Measurements from ENCODE around the gene KMT5B.

KMT5B gene

DNA sequence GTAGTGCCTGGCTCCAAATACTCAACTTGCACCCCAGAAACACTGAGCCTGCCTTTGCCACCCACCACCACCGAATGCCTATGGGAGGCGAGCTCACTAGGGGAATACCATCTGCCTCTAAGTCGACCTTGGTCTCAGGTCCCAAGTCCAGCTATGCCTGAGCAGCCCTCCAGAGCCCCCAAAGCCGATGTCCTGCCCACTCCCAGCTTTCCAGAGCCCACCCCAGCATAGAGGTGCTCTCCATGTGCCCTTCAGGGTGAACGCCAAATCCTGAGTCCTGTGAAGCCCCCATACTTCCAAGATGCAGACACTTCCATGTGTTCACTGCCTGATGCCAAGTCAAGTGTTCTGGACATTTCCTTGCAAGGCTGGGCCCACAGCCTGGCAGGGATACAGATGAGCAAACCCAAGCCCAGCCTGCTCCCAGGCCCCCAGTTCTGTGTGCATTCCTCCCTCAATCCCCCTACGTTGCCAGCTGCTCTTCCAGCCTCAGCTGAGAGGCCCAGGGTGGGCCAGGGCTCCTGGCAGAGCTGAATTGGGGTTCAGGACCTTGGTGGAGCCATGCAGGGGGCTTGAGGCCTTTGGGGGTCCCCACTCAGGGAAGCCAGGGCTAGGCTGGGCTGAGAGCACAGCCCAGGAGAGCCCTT, 2.6 kb upstream of the KMT5B start:
- DNase-seq: no peak

DNA sequence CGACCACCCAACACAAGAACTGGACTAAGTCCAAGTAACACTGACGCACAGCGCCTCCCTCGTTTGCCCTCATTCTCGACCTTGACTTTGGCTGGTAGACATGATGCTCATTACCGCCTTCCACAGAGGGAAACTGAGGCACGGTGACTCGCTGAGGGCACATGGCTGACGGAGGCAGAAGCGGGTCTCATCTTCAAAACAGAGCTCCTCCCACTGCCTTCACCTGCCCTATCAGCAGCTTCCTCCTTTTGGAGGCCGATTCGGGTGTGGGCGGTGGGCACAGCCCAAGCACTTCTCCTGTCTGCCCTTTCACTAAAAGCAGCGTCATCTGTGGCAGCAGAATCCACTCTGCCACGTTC, 2.0 kb upstream of the KMT5B start:
- DNase-seq: no peak

DNA sequence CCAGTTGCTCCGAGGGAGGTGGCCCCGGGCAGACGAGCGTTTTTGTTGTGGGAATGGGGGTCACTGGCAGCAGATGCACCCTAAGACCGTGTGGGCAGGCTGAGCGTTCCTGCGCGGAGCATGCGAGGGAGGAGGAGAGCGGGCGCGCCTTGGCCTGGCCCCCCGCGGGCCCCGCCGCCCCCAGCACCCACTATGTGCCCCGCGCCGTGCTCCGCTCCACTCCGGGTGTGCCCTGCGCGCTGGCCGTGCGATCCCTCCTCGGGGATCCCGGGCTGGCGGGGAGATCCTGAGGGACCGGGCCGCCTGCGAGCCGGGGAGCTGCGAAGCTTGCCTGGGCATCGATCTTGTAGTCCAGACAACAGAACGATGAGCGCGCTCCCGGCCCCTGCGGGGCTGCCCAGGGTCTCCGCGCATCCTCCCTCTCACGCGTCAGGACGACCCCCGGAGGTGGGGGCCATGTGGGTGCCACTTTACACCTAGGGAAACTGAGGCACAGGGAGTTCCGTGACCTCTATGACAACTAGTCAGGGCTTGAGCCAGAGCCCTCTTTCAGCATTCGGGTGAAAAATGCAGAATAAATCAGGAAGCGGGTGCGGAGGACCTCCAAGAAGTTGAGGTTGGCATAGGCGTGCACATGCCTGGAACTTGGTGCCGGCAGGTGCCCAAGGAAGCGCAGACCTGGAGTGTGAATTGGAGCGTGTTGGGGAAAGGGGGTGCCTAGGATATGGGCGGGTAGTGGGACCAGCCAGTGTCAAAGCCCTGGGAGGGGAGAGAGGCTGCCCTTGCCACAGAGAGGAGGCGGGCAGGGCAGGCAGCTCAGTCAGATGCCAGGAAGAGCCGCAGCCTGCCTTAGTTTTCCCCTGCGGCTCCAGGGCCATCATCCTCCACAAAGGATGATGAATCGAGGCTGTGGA, 1.3 kb upstream of the KMT5B start:
- no peak for DNase-seq

DNA sequence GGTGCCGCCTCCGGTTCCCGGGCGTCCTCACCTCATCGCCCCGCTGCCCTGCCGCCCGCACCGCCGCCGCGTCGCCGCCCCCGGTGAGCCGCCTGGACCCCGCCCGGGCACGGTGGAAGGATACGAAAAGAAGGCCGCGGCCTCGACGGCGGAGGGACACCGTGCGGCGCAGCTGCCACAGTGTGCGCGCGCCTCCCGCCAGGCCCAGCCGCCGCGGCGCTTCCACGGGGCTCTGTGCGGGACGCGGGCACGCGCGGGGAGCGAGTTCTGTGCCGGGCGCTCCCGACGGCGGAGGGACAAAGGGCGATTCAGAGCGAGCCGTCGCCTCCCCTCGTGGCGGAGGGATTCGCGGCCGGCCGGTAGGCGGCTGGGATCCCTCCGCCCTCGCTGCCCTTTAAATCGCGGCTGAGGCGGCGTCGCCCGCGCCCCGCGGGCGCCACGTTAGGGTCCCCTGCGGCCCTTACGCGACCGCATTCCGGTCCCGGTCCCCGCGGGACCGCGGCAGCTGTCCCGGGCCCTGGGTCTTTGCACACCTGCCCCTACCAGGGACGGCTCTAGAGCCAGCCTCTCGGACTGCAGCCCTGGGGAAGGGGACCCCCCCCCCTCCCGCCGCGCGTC, 568 bp upstream of the KMT5B start:
- peak; percentile 91 for DNase-seq

DNA sequence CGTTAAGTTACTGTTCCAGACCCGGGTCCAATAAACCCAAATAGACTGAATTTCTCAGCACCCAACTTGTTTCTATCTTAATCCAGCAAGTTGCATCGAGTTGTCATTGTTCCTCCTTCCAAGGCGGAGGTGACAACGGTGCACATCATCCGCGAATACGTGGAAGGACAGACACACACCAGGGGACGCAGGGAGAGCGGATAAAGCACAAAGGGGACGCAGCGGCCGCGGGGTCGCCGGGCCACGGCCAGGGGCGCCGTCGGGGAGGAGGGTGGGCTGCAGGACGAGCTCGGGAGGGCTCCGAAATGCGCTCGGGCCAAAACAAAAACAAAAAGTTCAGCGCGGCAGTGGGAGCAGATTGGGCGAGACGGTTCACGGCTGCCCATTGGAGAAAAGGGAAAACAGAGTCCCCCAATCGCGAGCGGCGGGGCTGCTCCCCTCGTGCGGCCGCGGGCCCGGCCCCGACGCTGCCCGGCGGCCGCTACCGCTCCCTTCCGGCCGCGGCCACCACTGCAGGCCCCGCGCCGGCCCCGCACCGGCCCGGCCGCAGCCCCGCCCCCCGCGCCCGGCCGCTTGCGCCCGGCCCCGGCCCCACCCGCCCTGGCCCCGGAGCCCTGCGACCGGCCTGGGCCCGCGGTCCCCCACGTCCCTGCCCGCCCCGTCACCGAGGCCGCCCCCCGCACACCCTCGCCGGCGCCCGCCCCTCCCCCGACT, 518 bp downstream of the KMT5B start:
- DNase-seq: peak; percentile 56

DNA sequence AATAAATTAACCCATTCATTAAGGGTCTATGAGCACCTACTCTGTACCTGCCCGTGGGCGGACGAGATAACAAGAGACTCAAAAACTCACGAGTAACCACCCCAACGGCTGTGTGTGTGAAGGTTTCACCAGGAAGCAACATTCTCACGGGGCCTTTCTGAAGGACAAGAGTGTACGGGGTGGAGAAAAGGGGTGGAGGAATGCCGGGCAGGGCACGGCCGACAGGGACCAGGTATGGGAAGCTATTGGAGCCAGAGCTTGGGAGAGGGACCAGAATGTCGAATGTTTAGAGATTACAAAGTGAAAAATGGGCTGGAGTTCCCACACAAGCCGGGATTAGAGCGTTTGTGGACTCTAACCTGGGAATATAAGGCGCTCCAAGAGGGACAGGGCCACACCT, 1.6 kb downstream of the KMT5B start:
- no peak for DNase-seq

DNA sequence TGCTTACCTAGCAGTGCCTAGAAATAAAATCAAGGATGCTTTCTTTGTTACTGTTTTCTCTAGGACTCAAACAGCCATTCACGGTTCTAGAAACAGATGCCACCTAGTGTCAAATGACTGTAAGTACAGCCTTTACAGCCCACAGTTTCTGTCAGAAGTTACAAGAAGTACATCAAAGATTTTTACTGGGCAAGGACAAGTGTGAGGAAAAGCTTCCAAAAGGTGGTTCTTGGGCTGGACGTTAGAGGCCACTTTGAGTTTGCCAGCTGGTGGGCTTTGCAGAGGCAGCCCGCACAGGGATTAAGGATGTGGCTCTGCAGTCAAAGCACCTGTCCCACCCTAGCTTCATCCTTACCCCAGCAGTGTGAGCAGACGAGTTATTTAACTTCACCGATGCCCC, 6.9 kb downstream of the KMT5B start:
- DNase-seq: peak; percentile 66

DNA sequence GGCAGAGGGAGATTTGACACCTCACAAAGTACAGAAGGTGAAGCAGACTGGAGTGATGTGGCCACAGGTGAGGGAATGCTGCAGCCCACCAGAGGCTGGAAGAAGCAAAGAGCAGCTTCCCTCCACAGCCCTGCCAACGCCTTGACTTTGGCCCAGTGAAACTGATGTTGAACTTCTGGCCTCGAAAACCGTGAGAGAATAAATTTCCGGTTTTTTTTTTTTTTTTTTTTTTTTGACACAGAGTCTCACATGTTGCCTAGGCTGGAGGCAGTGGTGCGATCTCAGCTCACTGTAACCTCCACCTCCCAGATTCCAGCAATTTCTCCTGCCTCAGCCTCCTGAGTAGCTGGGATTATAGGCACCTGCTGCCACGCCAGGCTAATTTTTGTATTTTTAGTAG, 8.7 kb downstream of the KMT5B start:
- no peak for DNase-seq

DNA sequence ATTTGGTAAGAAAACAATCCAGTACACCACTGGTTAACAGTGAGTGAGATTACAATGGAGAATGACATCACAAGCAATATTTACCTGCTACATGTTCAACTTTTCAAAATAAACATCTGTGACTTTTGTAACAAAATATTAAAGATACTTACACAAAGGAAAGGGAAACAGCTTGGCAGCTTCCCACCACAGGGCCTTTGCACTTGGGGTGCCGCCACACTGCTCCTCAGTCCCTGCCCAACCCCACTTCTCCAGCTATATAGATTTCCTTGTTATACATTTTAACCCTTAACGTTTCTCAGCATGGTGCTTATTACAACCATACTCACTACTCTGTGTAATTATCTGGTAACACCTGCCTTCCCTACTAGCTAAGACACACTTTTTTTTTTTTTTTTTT, 10.9 kb downstream of the KMT5B start:
- no peak for DNase-seq

DNA sequence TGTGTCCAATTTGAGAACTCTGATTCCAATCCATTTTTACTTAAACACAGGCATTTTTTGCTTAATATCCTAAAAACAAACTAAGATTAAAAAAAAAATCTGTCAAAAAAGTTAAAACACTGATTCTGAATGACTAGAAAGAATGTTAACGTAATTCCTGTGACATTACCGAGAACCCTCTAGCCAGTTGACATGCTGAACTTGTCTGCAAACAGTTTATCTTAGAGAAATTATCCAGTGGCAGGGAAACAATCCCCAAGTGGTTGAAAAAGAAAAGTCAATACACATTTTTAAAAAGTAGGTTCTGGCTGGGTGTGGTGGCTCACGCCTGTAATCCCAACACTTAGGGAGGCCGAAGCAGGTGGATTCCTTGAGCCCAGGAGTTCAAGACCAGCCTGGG, 11.6 kb downstream of the KMT5B start:
- no peak for DNase-seq

DNA sequence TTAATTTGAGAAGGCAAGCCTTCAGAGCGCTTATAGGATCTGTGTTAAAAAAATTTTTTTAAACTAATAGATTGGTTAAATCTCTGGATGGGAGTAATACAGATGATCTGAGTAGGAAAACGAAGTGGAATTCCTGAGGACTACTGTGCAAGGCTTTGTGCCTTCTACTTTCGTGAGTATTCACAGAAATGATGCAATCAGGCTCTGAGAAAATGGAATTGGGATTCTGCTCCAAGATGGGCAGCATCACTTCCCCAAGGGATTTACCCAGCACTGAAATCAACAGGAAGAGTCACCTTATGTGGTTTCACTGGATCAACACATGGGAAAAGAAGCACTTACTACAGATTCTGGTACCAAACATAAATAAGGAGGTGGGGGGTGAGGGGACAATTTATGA, 12.5 kb downstream of the KMT5B start:
- DNase-seq: no peak

DNA sequence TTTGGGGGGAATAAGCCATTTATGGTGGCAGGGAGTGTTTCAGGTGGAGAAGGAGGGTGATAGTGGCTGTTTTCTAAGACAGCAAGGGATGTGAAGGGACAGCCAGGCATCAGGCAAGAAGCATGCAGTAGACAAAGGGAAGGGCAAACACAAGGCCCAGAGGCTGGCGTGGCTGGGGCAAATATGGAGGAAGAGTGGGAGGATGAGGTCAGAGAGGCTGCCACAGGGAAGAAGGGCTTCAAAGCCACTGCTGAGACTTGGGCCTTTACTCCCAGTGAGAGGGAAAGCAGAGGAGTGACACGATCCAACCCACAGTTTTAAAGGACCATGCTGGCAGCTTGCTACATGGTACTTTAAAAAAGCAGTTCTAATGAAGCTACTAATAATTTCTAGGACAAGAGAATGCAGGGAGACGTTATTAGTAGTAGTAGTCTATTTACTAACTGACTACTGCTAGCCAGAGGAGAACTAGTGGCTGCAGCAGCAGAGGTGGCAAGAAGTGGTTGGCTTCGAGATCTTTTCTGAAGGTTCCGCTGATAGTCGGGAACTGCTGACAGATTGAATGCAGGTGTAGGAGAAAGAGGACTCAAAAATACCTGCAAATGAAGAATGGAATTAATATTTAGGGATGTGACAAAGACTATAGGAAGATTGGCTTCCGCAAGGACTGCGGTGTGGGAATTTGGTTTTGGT, 13.7 kb downstream of the KMT5B start:
- no peak for DNase-seq

DNA sequence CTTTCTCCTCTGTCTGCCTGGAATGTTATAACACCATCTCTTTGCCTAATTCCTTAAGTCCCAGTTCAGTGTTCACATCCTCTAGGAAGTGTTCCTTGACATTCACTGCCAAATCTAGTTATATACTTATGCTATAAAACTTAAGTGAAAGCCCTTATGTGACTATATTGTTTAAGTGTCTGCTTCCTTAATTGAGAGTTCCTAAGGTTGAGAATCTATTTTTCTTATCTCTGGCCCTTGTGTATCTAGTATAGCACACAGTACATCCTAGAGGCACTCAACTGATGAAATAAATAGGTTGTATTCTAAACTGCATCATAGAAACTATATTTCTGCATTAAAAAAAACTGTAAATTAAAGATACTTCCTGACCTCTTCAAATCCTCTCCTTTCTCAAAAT, 16.9 kb downstream of the KMT5B start:
- DNase-seq: no peak

DNA sequence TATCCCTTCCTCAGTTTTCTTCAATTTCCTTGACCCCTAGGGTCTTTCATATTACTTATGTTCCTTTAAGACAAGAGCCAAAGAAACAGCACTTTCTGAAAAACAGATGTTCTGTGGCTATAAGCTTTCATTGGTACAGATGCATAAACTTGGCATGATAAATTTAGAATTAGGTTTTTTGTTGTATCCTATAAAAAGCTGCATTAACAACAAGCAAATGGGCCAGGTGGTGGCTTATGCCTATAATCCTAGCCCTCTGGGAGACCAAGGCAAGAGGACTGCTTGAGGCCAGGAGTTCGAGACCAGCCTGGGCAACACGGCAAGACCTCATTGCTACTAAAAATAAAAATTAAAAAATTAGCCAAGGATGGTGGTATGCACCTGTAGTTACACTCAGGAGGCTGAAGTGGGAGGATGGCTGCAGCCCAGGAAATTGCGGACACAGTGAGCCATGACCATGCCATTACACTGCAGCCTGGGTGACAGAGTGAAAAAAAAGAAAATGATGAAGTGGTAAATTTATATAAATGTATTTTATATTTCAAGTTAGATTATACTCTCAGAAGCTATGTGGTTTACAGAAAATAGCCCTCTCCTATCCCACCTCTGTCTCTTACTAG, 18.3 kb downstream of the KMT5B start:
- DNase-seq: no peak

DNA sequence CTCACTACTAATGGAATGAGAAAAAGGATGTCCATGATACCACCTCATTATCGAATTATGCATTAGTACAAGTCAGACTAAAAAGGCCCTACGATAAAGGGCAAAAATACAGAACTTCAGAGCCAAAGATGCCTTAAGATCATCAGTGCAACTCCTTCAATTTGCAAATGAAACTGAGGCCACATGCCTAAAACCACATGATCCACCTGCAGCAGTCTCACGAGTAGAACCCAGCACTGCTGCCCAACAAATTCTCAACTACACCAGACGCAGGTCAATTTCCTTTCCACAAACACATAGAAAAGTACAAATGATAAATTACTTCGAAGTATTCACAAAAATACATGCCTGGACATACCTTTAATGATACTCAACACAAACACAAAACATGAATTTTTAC, 20.1 kb downstream of the KMT5B start:
- no peak for DNase-seq

DNA sequence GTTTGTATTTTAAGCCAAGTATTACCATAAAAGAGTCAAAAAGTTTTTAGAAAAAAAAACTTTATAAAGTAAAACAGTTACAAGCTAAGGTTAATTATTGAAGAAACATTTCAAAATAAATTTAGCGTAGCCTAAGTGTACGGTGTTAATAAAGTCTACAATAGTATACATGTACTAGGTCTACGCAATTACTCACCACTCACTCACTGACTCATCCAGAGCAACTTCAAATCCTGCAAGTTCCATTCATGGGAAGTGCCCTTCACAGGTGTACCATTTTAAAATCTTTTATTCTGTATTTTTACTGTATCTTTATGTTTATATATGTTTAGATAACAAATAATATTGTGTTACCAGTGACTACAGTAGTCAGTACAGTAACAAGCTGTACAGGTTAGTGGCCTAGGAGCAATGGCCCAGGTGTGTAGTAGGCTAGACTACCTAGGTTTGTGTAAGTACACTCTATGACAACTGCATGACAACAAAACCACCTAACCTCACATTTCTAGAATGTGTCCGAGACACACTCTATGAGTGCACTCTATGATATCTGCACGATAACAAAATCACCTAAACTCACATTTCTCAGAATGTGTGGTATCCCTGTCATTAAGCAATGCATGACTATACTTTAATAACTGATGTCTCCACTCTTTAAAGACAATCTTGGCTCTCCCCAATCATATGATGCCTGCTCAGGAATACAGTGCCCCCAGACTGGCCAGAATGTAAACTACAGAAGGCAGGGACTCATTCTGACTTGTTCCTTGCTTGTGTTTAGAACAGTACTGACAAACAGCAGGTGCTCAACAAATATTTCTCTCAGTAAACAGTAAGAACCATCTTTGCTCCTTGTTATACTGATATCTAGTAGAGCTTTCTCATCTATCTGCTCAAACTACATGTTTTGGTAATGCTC, 21.2 kb downstream of the KMT5B start:
- no peak for DNase-seq

DNA sequence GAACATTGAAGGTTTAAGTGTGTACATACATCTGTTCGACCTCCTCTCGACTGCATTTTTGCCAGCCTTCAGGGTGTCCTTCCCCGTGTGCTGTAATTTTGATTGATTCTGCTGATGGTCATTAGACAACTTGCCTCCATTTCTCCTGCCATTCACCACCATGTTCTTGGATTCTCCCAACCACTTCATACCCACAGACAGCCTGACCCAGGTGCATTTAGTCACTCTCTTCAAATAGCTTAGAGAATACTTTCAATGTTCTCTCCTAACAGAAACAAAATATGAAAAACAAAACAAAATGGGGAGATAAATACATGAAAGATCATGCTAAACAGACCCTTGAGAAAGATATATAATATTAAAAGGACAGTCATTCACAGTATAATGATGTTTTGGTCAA, 23.2 kb downstream of the KMT5B start:
- DNase-seq: no peak

DNA sequence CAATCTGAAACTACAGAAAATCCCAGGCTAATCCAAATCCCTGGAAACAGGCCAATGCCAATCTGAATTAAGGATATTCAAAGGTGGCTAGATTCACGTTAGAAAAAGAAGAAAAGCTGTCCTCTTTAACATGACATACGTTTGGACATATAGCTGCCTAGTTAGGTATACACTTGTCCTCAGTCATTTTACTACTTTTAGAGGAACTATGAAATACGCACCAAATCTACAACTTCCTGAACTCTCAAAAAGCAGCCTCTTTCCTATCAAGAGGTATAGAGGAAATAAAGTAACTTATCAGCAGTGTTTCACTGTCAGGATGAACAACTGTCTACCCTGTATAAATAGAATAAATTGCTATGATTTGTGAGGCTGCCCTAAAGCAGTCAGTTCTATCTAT, 24.0 kb downstream of the KMT5B start:
- DNase-seq: no peak

DNA sequence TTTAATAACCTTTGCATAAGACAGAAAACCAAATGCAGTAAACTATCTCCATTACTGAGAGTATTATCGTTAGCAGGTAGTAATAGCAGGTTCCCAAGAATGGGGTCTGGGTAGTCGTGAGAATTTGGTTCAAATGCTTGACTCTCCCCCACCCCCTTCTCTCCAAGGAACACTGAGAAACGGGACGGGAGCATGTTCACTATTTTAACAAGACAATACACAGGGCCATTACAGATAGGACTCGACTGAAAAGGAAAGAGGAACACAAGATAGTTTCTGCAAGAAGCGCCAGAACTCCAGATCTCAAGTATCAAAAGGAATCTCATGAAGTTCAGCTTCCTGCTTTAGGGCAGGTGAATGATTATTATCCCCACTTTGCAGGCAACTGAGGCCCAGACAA, 27.0 kb downstream of the KMT5B start:
- no peak for DNase-seq

DNA sequence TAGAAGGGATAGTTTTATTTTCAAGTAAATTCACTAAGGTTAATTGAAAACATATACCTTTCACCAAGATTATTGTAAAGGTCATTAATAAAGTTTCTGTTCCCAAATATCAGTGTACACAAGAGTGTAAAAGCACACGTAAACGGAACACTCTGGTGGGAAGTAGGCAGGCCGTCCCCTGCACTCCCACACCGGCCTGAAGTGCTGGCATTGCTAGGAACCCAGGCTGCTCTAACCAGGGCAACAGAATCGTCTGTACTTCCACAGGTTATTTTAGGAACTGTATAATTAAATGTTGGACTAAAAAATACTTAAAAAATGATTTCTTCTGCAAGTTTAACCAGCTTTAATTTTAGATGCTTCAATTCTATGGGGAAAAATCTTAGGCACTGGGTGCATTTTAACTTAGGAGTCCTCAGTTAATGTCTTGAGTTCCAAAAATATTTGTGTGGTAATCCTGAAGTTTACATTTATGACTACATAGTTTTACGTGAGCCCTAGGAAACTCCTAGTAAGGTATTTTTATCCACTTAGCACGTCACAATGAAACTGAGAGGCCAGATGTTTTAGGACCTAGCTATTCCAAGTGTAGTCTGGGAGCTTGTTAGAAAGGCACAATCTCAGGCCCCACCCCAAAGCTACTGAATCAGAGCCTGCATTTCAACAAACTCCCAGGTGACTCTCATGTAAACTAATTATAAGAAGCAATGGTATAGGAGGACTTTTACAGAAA, 31.2 kb downstream of the KMT5B start:
- DNase-seq: no peak

DNA sequence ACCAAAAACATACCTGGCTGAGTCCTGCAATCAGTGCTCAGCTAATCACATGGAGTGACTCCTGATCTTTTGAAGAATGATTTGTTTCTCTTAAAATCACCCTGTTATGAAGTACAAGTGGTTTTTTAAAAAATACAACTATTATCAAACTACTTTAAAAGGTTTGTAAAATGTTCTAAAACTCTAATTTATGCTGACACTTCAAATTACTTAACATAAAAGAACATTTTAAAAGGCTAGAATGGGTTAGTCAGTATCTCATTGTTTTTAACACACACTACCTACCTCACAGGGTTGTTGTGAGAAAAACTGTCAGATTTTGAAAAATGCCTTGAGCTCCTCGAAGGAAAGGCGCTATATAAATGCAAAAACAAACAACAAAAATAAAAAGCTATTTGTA, 33.2 kb downstream of the KMT5B start:
- no peak for DNase-seq
